PFSK-1 (cell line): ENCODE data around the gene ZNF277.

ENCODE experiments used
- FOXP2 ChIP-seq: optimal IDR thresholded peaks from 2 replicates; pipeline ENCODE3; 2011; ENCODE audit warnings: borderline replicate concordance, control low read depth, inconsistent platforms; ENCODE audit not compliant: insufficient read depth; ENCODE audit errors: extremely low read length, extremely low read depth
- POLR2AphosphoS5 ChIP-seq: IDR thresholded peaks from 2 replicates; pipeline ENCODE4 v1.6.1; 2012; ENCODE audit warnings: low read depth, mild to moderate bottlenecking, control low read depth, low read length, moderate library complexity
- REST ChIP-seq, 2 experiments: IDR thresholded peaks; 2 replicates each; pipeline versions ENCODE4 v1.6.1 to v1.8.0; 2011 to 2012; ENCODE audit warnings: low read depth in 2 of 2, low read length in 2 of 2, control low read depth in 1 of 2, inconsistent platforms in 1 of 2, mild to moderate bottlenecking in 1 of 2, moderate library complexity in 1 of 2; ENCODE audit not compliant: insufficient read depth in 1 of 2
- SIN3A ChIP-seq: IDR thresholded peaks from 2 replicates; pipeline ENCODE4 v1.6.1; 2012; ENCODE audit warnings: mild to moderate bottlenecking, low read length, moderate library complexity, borderline replicate concordance; ENCODE audit not compliant: insufficient read depth
- TAF1 ChIP-seq: IDR thresholded peaks from 2 replicates; pipeline ENCODE4 v1.6.1; 2012; ENCODE audit warnings: low read length, control low read depth, borderline replicate concordance; ENCODE audit not compliant: insufficient read depth

Gene ZNF277

DNA sequence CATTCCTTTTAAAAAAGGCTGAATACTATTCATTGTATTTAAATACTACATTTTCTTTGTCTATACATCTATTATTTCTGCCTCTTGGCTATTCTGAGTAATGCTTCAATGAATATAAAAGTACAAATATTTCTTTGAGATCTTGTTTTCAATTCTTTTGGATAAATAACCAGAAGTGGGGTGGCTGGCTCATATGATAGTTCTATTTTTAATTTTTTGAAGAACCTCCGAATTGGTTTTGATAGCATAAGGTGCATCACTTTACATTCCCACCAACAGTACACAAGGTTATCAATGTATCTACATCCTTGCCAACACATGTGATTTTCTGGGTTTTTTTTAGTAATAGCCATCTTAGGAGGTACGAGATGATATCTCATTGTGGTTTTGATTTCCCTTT is 72.5 kb downstream of the ZNF277 start:
- TF ChIP-seq FOXP2 (no peak), SIN3A (no peak), REST (IDR thresholded peaks at IDR 0.05; ENCODE audit: insufficient read depth in 1 of 2, low read depth in 2 of 2, low read length in 2 of 2) (no peak), POLR2AphosphoS5 (no peak), TAF1 (no peak)

DNA sequence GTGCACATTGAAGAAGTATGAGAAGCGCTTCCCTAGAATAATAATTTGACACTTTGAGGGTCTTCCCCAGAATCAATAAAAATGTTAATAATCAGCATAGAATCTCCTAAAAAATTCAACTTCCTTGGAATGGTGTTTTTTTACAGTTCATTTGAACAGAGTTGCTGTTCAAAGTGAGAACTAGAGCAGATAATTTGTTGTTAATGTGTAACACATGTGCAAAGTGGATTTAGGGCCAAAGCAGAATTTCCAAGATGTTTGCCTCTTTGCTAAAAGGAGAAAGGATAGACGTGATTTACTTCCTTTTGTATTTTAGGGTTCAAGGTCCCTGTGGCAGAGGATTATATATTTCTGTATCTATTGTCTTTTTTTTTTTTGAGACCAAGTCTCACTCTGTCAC is 73.8 kb downstream of the ZNF277 start:
- TF ChIP-seq SIN3A (no peak), POLR2AphosphoS5 (no peak), FOXP2 (no peak), REST (IDR thresholded peaks at IDR 0.05; ENCODE audit: insufficient read depth in 1 of 2, low read depth in 2 of 2, low read length in 2 of 2) (no peak), TAF1 (no peak)

DNA sequence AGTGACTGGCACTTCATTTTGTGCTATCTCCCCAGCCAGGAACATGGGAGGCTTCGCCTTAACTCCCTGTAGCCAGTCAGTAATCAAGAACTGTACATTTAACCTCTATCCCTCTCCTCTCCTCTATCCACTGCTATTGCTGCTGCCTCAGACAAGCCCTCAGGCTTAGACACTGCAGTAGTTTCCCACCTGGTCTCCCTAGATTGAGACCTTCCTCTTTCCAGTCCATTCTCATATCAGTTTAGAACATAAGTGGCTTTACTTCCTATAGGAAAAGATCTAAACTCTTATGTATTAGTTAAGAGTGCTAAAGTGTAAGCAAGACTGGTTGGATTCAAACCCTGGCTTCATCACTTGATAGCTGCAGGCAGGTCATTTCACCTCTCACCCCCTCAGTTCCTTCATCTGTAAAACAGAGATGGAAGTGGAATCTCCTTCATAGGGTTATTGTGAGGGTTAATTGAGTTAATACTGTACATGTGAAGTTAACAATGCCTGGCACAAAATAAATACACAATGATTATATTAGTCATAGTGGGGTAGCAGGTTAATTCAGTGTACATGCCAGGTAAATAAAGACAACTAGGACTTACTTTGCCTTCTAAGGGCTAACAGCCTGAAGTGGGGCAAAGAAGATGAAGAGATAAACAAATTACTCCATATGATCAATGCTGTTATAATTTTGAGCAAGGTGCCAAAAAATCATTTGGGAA is 76.1 kb downstream of the ZNF277 start:
- TF ChIP-seq POLR2AphosphoS5 (no peak), REST (IDR thresholded peaks at IDR 0.05; ENCODE audit: insufficient read depth in 1 of 2, low read depth in 2 of 2, low read length in 2 of 2) (no peak), FOXP2 (no peak), TAF1 (no peak), SIN3A (no peak)

- TF ChIP-seq SIN3A (no peak), POLR2AphosphoS5 (no peak), FOXP2 (no peak), REST (IDR thresholded peaks at IDR 0.05; ENCODE audit: insufficient read depth in 1 of 2, low read depth in 2 of 2, low read length in 2 of 2) (no peak), TAF1 (no peak)
Measured at GRCh38 chr7:112283382-112283910, 77.0 kb downstream of the ZNF277 start.
